Neural progenitor cell (in vitro differentiated cells): ENCODE data around the gene EDEM2. TPM values are rescaled to one million over a fixed set of nuclear protein-coding genes. Genes with fewer than 3 reads are reported as not detected.

Experiments
- DNase-seq: peaks from one replicate; pipeline ENCODE4 v3.0.0-alpha.2; 2016; ENCODE audit warnings: low spot score
- H2AFZ ChIP-seq: fragments of 200-600 bp; sonication (generic); replicated peaks from 2 replicates; pipeline ENCODE4 v1.6.1; 2016; ENCODE audit warnings: antibody characterized with exemption
- H3F3A ChIP-seq: fragments of 200-600 bp; sonication (generic); 2 replicates; pipeline ENCODE4 v1.6.1; 2016; ENCODE audit warnings: antibody characterized with exemption, low read depth
- H3K27ac ChIP-seq: fragments of 200-600 bp; sonication (generic); 2 replicates; pipeline ENCODE4 v1.5.1; 2016; ENCODE audit warnings: mild to moderate bottlenecking
- H3K27me3 ChIP-seq: fragments of 200-600 bp; sonication (generic); 2 replicates; pipeline ENCODE4 v1.6.1; 2016; ENCODE audit warnings: mild to moderate bottlenecking, moderate library complexity
- H3K36me3 ChIP-seq: fragments of 200-600 bp; sonication (generic); 2 replicates; pipeline ENCODE4 v1.5.1; 2016
- H3K4me1 ChIP-seq: fragments of 200-600 bp; sonication (generic); 2 replicates; pipeline ENCODE4 v1.6.1; 2016; ENCODE audit warnings: mixed run types
- H3K4me2 ChIP-seq: fragments of 200-600 bp; sonication (generic); 2 replicates; pipeline ENCODE4 v1.6.1; 2016
- H3K4me3 ChIP-seq: fragments of 200-600 bp; sonication (generic); 2 replicates; pipeline ENCODE4 v1.5.1; 2016
- H3K79me2 ChIP-seq: fragments of 200-600 bp; sonication (generic); 2 replicates; pipeline ENCODE4 v1.6.1; 2016; ENCODE audit warnings: low read depth
- H3K9ac ChIP-seq: fragments of 200-600 bp; sonication (generic); 2 replicates; pipeline ENCODE4 v1.6.1; 2016
- H3K9me3 ChIP-seq: fragments of 200-600 bp; sonication (generic); 2 replicates; pipeline ENCODE4 v1.5.1; 2016; ENCODE audit warnings: low read depth
- H4K20me1 ChIP-seq: fragments of 200-600 bp; sonication (generic); 2 replicates; pipeline ENCODE4 v1.6.1; 2016; ENCODE audit warnings: low read depth
- H3K27ac Mint-ChIP-seq: 3 replicates; pipeline ENCODE4 v1.8.0; 2021; ENCODE audit warnings: mixed read lengths
- H3K27me3 Mint-ChIP-seq: 2 replicates; pipeline ENCODE4 v1.8.0; 2022; ENCODE audit warnings: low read depth, mild to moderate bottlenecking, inconsistent platforms, moderate library complexity, mixed read lengths; ENCODE audit not compliant: insufficient read depth
- H3K36me3 Mint-ChIP-seq: 3 replicates; pipeline ENCODE4 v1.8.0; 2021; ENCODE audit warnings: mixed read lengths
- H3K4me1 Mint-ChIP-seq: 3 replicates; pipeline ENCODE4 v1.8.0; 2021; ENCODE audit warnings: mixed read lengths
- H3K4me3 Mint-ChIP-seq: 3 replicates; pipeline ENCODE4 v1.8.0; 2021; ENCODE audit warnings: mild to moderate bottlenecking, moderate library complexity, mixed read lengths
- H3K9me3 Mint-ChIP-seq: 3 replicates; pipeline ENCODE4 v1.8.0; 2020; ENCODE audit warnings: mixed read lengths
- EZH2 ChIP-seq: fragments of 200-600 bp; sonication (generic); IDR thresholded peaks from 2 replicates; pipeline ENCODE4 v1.6.1; 2017; ENCODE audit warnings: antibody characterized with exemption, mild to moderate bottlenecking, moderate library complexity
- EZH2phosphoT487 ChIP-seq: fragments of 200-600 bp; sonication (generic); IDR thresholded peaks from 2 replicates; pipeline ENCODE4 v1.6.1; 2017; ENCODE audit warnings: antibody characterized with exemption
- total RNA-seq: library from RNA; depleted of rRNA; stranded (reverse); fragments of >200 nt; gene quantifications from 2 replicates; pipeline ENCODE4 v1.2.3, GENCODE V29; 2015; ENCODE audit warnings: low replicate concordance
- TF ChIP-seq, protein P1 (sequence below): fragments of 200-600 bp; sonication (generic); IDR thresholded peaks from 2 replicates; pipeline ENCODE4 v1.5.1; 2017; ENCODE audit warnings: antibody characterized with exemption, mild to moderate bottlenecking

The EDEM2 gene
- total RNA-seq, 1 donor from 2014 or later: 9.3 TPM

DNA sequence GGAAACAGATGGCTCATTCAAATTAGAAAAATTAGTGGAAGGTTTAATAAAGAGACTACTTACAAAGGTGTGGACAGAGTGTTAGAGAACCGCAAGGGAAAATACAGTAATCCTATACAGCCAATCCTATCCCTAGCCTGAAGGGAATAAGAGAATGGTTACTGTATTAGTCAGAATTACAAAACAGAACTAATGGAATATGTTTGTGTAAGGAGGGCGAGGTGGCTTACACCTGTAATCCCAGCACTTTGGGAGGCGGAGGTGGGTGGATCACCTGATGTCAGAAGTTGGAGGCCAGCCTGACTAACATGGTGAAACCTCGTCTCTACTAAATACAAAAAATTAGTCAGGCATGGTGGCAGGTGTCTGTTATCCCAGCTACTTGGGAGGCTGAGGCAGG, 38.2 kb downstream of the EDEM2 start:
- Histone ChIP-seq H3K4me1 (no peaks in the 10 kb centered on the region), H3K4me3 (no peak overlapping the region), H3K9ac (no peak overlapping the region), H3K36me3 (no peaks in the 10 kb centered on the region), H3K27ac (no peak overlapping the region), H3F3A (no peaks in the 10 kb centered on the region), H4K20me1 (no peaks in the 10 kb centered on the region), H3K79me2 (no peaks in the 10 kb centered on the region), H3K9me3 (no peaks in the 10 kb centered on the region), H2AFZ (no peak overlapping the region), H3K4me2 (no peak overlapping the region), H3K27me3 (no peaks in the 10 kb centered on the region)
- no peak overlapping the region for H3K27ac Mint-ChIP-seq
- no peaks in the 10 kb centered on the region for H3K36me3 Mint-ChIP-seq
- H3K4me1 Mint-ChIP-seq: no peaks in the 10 kb centered on the region
- no peak overlapping the region for H3K4me3 Mint-ChIP-seq
- no peak for DNase-seq
- H3K27me3 Mint-ChIP-seq: peaks cover under 1% of the 10 kb centered on the region
- TF ChIP-seq EZH2: no peak
- TF ChIP-seq EZH2phosphoT487: no peak
- TF ChIP-seq, protein P1, sequence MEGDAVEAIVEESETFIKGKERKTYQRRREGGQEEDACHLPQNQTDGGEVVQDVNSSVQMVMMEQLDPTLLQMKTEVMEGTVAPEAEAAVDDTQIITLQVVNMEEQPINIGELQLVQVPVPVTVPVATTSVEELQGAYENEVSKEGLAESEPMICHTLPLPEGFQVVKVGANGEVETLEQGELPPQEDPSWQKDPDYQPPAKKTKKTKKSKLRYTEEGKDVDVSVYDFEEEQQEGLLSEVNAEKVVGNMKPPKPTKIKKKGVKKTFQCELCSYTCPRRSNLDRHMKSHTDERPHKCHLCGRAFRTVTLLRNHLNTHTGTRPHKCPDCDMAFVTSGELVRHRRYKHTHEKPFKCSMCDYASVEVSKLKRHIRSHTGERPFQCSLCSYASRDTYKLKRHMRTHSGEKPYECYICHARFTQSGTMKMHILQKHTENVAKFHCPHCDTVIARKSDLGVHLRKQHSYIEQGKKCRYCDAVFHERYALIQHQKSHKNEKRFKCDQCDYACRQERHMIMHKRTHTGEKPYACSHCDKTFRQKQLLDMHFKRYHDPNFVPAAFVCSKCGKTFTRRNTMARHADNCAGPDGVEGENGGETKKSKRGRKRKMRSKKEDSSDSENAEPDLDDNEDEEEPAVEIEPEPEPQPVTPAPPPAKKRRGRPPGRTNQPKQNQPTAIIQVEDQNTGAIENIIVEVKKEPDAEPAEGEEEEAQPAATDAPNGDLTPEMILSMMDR: no peak
- H3K9me3 Mint-ChIP-seq: no peaks in the 10 kb centered on the region

DNA sequence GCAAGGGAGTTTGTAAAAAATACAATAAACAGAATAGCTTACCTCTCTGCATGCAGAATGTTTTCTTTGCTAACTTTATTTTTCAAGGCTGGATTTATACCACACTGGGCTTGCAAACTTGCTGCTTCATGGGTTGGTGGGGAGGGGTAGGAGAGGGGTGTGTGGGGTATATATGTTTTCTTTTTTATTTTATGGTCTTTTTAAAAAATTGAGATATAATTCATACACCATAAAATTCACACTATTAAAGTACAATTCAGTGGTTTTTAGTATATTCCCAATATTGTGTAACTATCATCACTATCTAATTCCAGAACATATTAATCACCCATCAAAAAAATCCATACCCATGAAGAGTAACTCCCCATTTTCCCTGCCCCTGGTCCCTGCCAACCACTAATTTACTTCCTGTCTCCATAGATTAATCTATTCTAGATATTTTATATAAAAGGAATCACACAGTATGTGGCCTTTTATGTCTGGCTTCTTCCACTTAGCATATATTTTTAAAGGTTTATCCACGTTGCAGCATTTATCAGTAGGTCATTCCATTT, 40.2 kb downstream of the EDEM2 start:
- no peaks in the 10 kb centered on the region for H3K36me3 ChIP-seq
- no peaks in the 10 kb centered on the region for H3K9me3 ChIP-seq
- Mint-ChIP-seq H3K27ac (no peak overlapping the region), H3K27me3 (peaks cover 3% of the 10 kb centered on the region), H3K36me3 (no peaks in the 10 kb centered on the region), H3K4me3 (no peak overlapping the region), H3K9me3 (no peaks in the 10 kb centered on the region), H3K4me1 (no peaks in the 10 kb centered on the region)
- no peaks in the 10 kb centered on the region for H3K27me3 ChIP-seq
- H3K4me3 ChIP-seq: no peak overlapping the region
- H3K4me2 ChIP-seq: no peak overlapping the region
- H2AFZ ChIP-seq: no peak overlapping the region
- H3F3A ChIP-seq: no peaks in the 10 kb centered on the region
- no peak overlapping the region for H3K27ac ChIP-seq
- H4K20me1 ChIP-seq: no peaks in the 10 kb centered on the region
- TF ChIP-seq EZH2: no peak
- TF ChIP-seq, protein P1: no peak
- TF ChIP-seq EZH2phosphoT487: no peak
- no peak overlapping the region for H3K9ac ChIP-seq
- no peaks in the 10 kb centered on the region for H3K4me1 ChIP-seq
- H3K79me2 ChIP-seq: no peaks in the 10 kb centered on the region
- no peak for DNase-seq

GRCh38 chr20:35104685-35105295, 42.3 kb downstream of the EDEM2 start:
- no peaks in the 10 kb centered on the region for H3K36me3 Mint-ChIP-seq
- Histone ChIP-seq H3K79me2 (no peaks in the 10 kb centered on the region), H4K20me1 (no peaks in the 10 kb centered on the region)

More at GRCh38 chr20:35104685-35105295, 42.3 kb downstream of the EDEM2 start:
- H3K27ac Mint-ChIP-seq: no peak overlapping the region
- no peak overlapping the region for H3K4me2 ChIP-seq
- H3K4me1 Mint-ChIP-seq: no peaks in the 10 kb centered on the region
- H3K9me3 Mint-ChIP-seq: no peaks in the 10 kb centered on the region
- no peak overlapping the region for H3K27ac ChIP-seq
- no peak overlapping the region for H3K4me3 Mint-ChIP-seq
- H2AFZ ChIP-seq: no peak overlapping the region
- H3K4me3 ChIP-seq: no peak overlapping the region
- H3K9ac ChIP-seq: no peak overlapping the region
- no peak for DNase-seq
- no peaks in the 10 kb centered on the region for H3K27me3 ChIP-seq
- H3K9me3 ChIP-seq: no peaks in the 10 kb centered on the region
- H3K36me3 ChIP-seq: no peaks in the 10 kb centered on the region
- peaks cover 3% of the 10 kb centered on the region for H3K27me3 Mint-ChIP-seq
- H3K4me1 ChIP-seq: no peaks in the 10 kb centered on the region
- H3F3A ChIP-seq: no peaks in the 10 kb centered on the region
- no peak for TF ChIP-seq EZH2phosphoT487
- TF ChIP-seq, protein P1: no peak
